ENCODE measurements around the gene CIAPIN1.

DNA sequence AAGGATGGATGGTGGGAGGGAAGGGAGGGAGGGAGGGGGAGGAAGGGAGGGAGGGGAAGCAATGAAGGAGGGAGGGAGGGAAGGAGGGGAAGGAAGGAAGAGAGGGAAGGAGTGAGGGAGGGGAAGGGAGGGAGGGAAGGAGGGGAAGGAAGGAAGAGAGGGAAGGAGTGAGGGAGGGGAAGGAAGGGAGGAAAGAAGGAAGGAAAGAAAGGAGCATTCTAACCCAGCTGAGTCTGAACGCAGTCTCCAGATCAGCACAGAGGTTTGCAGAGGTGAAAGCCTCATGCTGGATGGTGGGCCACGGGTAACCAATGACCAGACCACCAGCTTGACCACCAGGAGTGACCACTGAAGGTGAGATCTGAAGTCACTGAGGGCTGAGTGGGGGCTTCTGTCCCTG is 24.0 kb downstream of the CIAPIN1 start:
- TF ChIP-seq, protein P1, sequence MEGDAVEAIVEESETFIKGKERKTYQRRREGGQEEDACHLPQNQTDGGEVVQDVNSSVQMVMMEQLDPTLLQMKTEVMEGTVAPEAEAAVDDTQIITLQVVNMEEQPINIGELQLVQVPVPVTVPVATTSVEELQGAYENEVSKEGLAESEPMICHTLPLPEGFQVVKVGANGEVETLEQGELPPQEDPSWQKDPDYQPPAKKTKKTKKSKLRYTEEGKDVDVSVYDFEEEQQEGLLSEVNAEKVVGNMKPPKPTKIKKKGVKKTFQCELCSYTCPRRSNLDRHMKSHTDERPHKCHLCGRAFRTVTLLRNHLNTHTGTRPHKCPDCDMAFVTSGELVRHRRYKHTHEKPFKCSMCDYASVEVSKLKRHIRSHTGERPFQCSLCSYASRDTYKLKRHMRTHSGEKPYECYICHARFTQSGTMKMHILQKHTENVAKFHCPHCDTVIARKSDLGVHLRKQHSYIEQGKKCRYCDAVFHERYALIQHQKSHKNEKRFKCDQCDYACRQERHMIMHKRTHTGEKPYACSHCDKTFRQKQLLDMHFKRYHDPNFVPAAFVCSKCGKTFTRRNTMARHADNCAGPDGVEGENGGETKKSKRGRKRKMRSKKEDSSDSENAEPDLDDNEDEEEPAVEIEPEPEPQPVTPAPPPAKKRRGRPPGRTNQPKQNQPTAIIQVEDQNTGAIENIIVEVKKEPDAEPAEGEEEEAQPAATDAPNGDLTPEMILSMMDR (IDR thresholded peaks at IDR 0.05 in 2 of 3, conservative IDR thresholded peaks at IDR 0.05 in 1 of 3; ENCODE audit: borderline replicate concordance in 1 of 3, insufficient read depth in 1 of 3, low read depth in 2 of 3, low read length in 2 of 3), result no peak
- TF ChIP-seq CEBPB (IDR thresholded peaks at IDR 0.05; ENCODE audit: low read depth) (no peak), POLR2A (IDR thresholded peaks at IDR 0.05; ENCODE audit: borderline replicate concordance, extremely low read depth, insufficient read depth, insufficient read length) (no peak), EZH2phosphoT487 (IDR thresholded peaks at IDR 0.05; ENCODE audit: borderline replicate concordance) (no peak), ZNF274 (IDR thresholded peaks at IDR 0.05; ENCODE audit: low read depth, low read length) (no peak), POLR2AphosphoS5 (IDR thresholded peaks at IDR 0.05; ENCODE audit: low read depth, low read length) (no peak), EZH2 (IDR thresholded peaks at IDR 0.05) (no peak), RAD21 (IDR thresholded peaks at IDR 0.05; ENCODE audit: low read depth) (no peak), SRF (IDR thresholded peaks at IDR 0.05; ENCODE audit: low read depth) (no peak), YY1 (IDR thresholded peaks at IDR 0.05; ENCODE audit: extremely low read depth, insufficient replicate concordance, low read depth, low read length) (no peak), SIN3A (IDR thresholded peaks at IDR 0.05; ENCODE audit: low read depth) (no peak), ATF3 (IDR thresholded peaks at IDR 0.05) (no peak), SP1 (IDR thresholded peaks at IDR 0.05; ENCODE audit: low read depth) (no peak)
